GM12873 (cell line): ENCODE measurements around the gene GMPPA.

Experiments
- CTCF ChIP-seq: IDR thresholded peaks from 2 replicates; pipeline ENCODE4 v1.5.1; 2012; ENCODE audit warnings: low read depth, mild to moderate bottlenecking, moderate library complexity, low read length, control low read depth; ENCODE audit not compliant: insufficient read depth; ENCODE audit errors: missing control alignments

The GMPPA gene

GRCh38 chr2:219527076-219527394 lies 28.3 kb downstream of the GMPPA start:
- no peak for TF ChIP-seq CTCF

- no peak for TF ChIP-seq CTCF
Observed at GRCh38 chr2:219527472-219527871, 28.8 kb downstream of the GMPPA start.

- peak; percentile 96 for TF ChIP-seq CTCF
Observed at GRCh38 chr2:219530048-219530963, 31.6 kb downstream of the GMPPA start.

GRCh38 chr2:219531639-219532377 lies 33.1 kb downstream of the GMPPA start:
- no peak for TF ChIP-seq CTCF

- TF ChIP-seq CTCF, result no peak
Observed at GRCh38 chr2:219532378-219532649, 33.6 kb downstream of the GMPPA start.

GRCh38 chr2:219533930-219534661 lies 35.4 kb downstream of the GMPPA start:
- TF ChIP-seq CTCF, result no peak

GRCh38 chr2:219536425-219536824 lies 37.7 kb downstream of the GMPPA start:
- TF ChIP-seq CTCF, result no peak
